ENCODE measurements around the gene TMEFF2. TPM values are rescaled to one million over a fixed set of nuclear protein-coding genes. Genes with fewer than 3 reads are reported as not detected.

The TMEFF2 gene
- total and polyA plus RNA-seq, 10 of the 15 experiments (the other 5 are each of a cell fraction or from before 2014, with no cell fraction given): not detected

GRCh38 chr2:192190474-192190873, 4.3 kb downstream of the TMEFF2 start (continued):
- no peak for TF ChIP-seq ZNF687 (IDR thresholded peaks at IDR 0.05)
- TF ChIP-seq CEBPB (IDR thresholded peaks at IDR 0.05; ENCODE audit: borderline replicate concordance in 1 of 2, low read depth in 2 of 2, low read length in 2 of 2): no peak
- no peak for TF ChIP-seq ESRRA (IDR thresholded peaks at IDR 0.05; ENCODE audit: low read length)

GRCh38 chr2:192186806-192187205, 7.9 kb downstream of the TMEFF2 start:
- no peak overlapping the region for H3K27ac ChIP-seq (ENCODE audit: control insufficient read depth, insufficient read depth)
- TF ChIP-seq NRF1 (conservative IDR thresholded peaks at IDR 0.05; ENCODE audit: low read depth, low read length) (no peak), BACH1 (IDR thresholded peaks at IDR 0.05; ENCODE audit: borderline replicate concordance) (no peak), CREB1 (IDR thresholded peaks at IDR 0.05; ENCODE audit: low read depth) (no peak), RFX5 (IDR thresholded peaks at IDR 0.05; ENCODE audit: low read depth, low read length) (no peak), RELB (IDR thresholded peaks at IDR 0.05; ENCODE audit: low read depth) (no peak)
- H3K9ac ChIP-seq (ENCODE audit: control insufficient read depth, insufficient read depth, low read length): no peak overlapping the region
- H3K36me3 ChIP-seq (ENCODE audit: control insufficient read depth in 2 of 2, insufficient read depth in 2 of 2, low read length in 1 of 2): no peaks in the 10 kb centered on the region
- no peak overlapping the region for H3K4me3 ChIP-seq
- FAIRE-seq (no peak), DNase-seq (ENCODE audit: low read depth, low spot score) (no peak), ATAC-seq (no peak)
- POLR2A ChIA-PET: no interaction called here
- H3K4me1 ChIP-seq (ENCODE audit: control insufficient read depth, insufficient read depth, low read length): no peaks in the 10 kb centered on the region
- no peak overlapping the region for H2AFZ ChIP-seq (ENCODE audit: control insufficient read depth, low read depth, low read length)
- no TSS peak for BruUV-seq (replicated peaks)
- CTCF ChIA-PET: interaction anchor here (3.4 kb wide), 1 partner anchor 24 kb away, joined by 10 read pairs; no protein-coding TSS in a partner anchor
- SMC1A ChIA-PET (ENCODE audit: uncharacterized antibody, unreplicated experiment): no interaction called here
- RAD21 ChIA-PET (ENCODE audit: unreplicated experiment): no interaction called here
- no peaks in the 10 kb centered on the region for H3K9me3 ChIP-seq (replicated peaks; ENCODE audit: control insufficient read depth, insufficient read depth, low read length)
- H4K20me1 ChIP-seq (ENCODE audit: control insufficient read depth, insufficient read depth): no peaks in the 10 kb centered on the region
- H3K4me2 ChIP-seq (ENCODE audit: control insufficient read depth, insufficient read depth): no peak overlapping the region
- no peaks in the 10 kb centered on the region for H3K79me2 ChIP-seq (ENCODE audit: control insufficient read depth, insufficient read depth, low read length)
- in situ Hi-C loops (cut with MboI): no loop called here
- intact Hi-C loops (cut with micrococcal nuclease; ENCODE audit: unreplicated experiment): no loop called here
- 19% methylated on average over 5 of the region's 5 CpGs for WGBS (ENCODE audit: insufficient coverage, insufficient replicate concordance, low lambda C conversion rate, missing lambda C conversion rate)
- H3K27me3 ChIP-seq (replicated peaks in 1 of 2; ENCODE audit: control insufficient read depth in 2 of 2, insufficient read depth in 2 of 2, low read length in 1 of 2): no peaks in the 10 kb centered on the region; a peak in 1 of 4 replicates
